ENCODE measurements around the gene ACTL7A.

GRCh38 chr9:108842610-108843295 is 19.3 kb upstream of the ACTL7A start:
- TF ChIP-seq, protein P1, sequence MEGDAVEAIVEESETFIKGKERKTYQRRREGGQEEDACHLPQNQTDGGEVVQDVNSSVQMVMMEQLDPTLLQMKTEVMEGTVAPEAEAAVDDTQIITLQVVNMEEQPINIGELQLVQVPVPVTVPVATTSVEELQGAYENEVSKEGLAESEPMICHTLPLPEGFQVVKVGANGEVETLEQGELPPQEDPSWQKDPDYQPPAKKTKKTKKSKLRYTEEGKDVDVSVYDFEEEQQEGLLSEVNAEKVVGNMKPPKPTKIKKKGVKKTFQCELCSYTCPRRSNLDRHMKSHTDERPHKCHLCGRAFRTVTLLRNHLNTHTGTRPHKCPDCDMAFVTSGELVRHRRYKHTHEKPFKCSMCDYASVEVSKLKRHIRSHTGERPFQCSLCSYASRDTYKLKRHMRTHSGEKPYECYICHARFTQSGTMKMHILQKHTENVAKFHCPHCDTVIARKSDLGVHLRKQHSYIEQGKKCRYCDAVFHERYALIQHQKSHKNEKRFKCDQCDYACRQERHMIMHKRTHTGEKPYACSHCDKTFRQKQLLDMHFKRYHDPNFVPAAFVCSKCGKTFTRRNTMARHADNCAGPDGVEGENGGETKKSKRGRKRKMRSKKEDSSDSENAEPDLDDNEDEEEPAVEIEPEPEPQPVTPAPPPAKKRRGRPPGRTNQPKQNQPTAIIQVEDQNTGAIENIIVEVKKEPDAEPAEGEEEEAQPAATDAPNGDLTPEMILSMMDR (IDR thresholded peaks at IDR 0.05), result no peak
- no peak for TF ChIP-seq POLR2A (IDR thresholded peaks at IDR 0.05)
